Measurements from ENCODE around the gene SLC25A28.
"Not testable (repeated sequence)": the region's sequence is repeated elsewhere in the genome, so short reads cannot be mapped to it uniquely, and the experiment has no call there.

The SLC25A28 gene

GRCh38 chr10:99605351-99605750 is 14.9 kb downstream of the SLC25A28 start:
- H3K9me3 ChIP-seq (ENCODE audit: insufficient read depth, low read depth, low read length) = 0 out of 2 replicates have a peak, but pooled peaks cover 4% of the 10 kb centered on the region
- H3K4me3 ChIP-seq (ENCODE audit: low read length) = no peak overlapping the region
- H3K27me3 ChIP-seq (ENCODE audit: insufficient read depth, low read length) = no peaks in the 10 kb centered on the region
- H3K27ac ChIP-seq (ENCODE audit: low read depth, low read length) = no peak overlapping the region
- peaks cover 5% of the 10 kb centered on the region for H3K36me3 ChIP-seq (ENCODE audit: insufficient read depth, low read length)
- H3K9ac ChIP-seq (ENCODE audit: low read depth, low read length) = no peak overlapping the region
- no peaks in the 10 kb centered on the region for H3K4me1 ChIP-seq (ENCODE audit: insufficient read depth, low read length)
- 54% methylated on average over 2 of the region's 2 CpGs for WGBS

GRCh38 chr10:99604862-99605261 is 15.4 kb downstream of the SLC25A28 start:
- Histone ChIP-seq H3K4me1 (ENCODE audit: insufficient read depth, low read length) (peaks cover 3% of the 10 kb centered on the region; the same call in 1 of the 2 replicates), H3K9me3 (ENCODE audit: insufficient read depth, low read depth, low read length) (0 out of 2 replicates have a peak, but pooled peaks cover 4% of the 10 kb centered on the region), H3K27me3 (ENCODE audit: insufficient read depth, low read length) (no peaks in the 10 kb centered on the region), H3K27ac (ENCODE audit: low read depth, low read length) (no peak overlapping the region), H3K9ac (ENCODE audit: low read depth, low read length) (no peak overlapping the region), H3K4me3 (ENCODE audit: low read length) (no peak overlapping the region), H3K36me3 (ENCODE audit: insufficient read depth, low read length) (no peaks in the 10 kb centered on the region)
- 100% methylated on average over 1 of the region's 1 CpG for WGBS

GRCh38 chr10:99598781-99599509 is 21.3 kb downstream of the SLC25A28 start:
- Histone ChIP-seq H3K9ac (ENCODE audit: low read depth, low read length) (no peak overlapping the region), H3K27ac (ENCODE audit: low read depth, low read length) (no peak overlapping the region), H3K36me3 (ENCODE audit: insufficient read depth, low read length) (no peaks in the 10 kb centered on the region), H3K4me3 (ENCODE audit: low read length) (no peak overlapping the region), H3K27me3 (ENCODE audit: insufficient read depth, low read length) (peaks cover 6% of the 10 kb centered on the region; the same call in 1 of the 2 replicates), H3K4me1 (ENCODE audit: insufficient read depth, low read length) (peaks cover 15% of the 10 kb centered on the region; the same call in 1 of the 2 replicates), H3K9me3 (ENCODE audit: insufficient read depth, low read depth, low read length) (no peaks in the 10 kb centered on the region)
- 69% methylated on average over 8 of the region's 8 CpGs for WGBS

DNA sequence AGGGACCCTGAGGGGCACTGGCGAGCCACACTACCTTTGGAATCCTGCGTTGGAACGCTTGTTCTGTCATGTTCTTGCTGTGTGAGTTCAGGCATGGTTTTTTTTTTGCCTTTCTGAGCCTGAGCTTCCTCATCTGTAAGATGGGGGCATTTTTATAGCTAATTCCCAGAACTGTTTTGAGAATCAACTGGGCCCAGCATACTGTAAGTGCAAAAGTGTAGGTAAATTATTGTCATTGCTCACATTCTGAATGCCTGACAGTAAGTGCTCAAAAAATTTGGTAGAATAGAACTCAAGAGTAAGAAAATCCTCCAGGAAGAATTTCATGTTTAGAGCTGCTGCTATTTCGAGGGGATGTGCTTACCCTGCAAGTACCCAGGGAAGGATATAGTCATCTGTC is 22.2 kb downstream of the SLC25A28 start:
- H3K27ac ChIP-seq (ENCODE audit: low read depth, low read length) = no peak overlapping the region

GRCh38 chr10:99596708-99597107 is 23.5 kb downstream of the SLC25A28 start:
- H3K4me3 ChIP-seq (ENCODE audit: low read length); H3K27me3 ChIP-seq (ENCODE audit: insufficient read depth, low read length); H3K9ac ChIP-seq (ENCODE audit: low read depth, low read length); H3K9me3 ChIP-seq (ENCODE audit: insufficient read depth, low read depth, low read length); H3K27ac ChIP-seq (ENCODE audit: low read depth, low read length); H3K36me3 ChIP-seq (ENCODE audit: insufficient read depth, low read length): not testable (repeated sequence)
- H3K4me1 ChIP-seq (ENCODE audit: insufficient read depth, low read length) = peaks cover 18% of the 10 kb centered on the region; the same call in 1 of the 2 replicates
- WGBS = 91% methylated on average over 4 of the region's 4 CpGs

More for the DNA sequence above, 22.2 kb downstream of the SLC25A28 start:
- Histone ChIP-seq H3K36me3 (ENCODE audit: insufficient read depth, low read length) (no peaks in the 10 kb centered on the region), H3K27me3 (ENCODE audit: insufficient read depth, low read length) (peaks cover 6% of the 10 kb centered on the region; the same call in 1 of the 2 replicates), H3K9ac (ENCODE audit: low read depth, low read length) (no peak overlapping the region), H3K4me1 (ENCODE audit: insufficient read depth, low read length) (peaks cover 18% of the 10 kb centered on the region; the same call in 1 of the 2 replicates), H3K4me3 (ENCODE audit: low read length) (no peak overlapping the region), H3K9me3 (ENCODE audit: insufficient read depth, low read depth, low read length) (no peaks in the 10 kb centered on the region)
- WGBS = 56% methylated on average over 4 of the region's 4 CpGs

DNA sequence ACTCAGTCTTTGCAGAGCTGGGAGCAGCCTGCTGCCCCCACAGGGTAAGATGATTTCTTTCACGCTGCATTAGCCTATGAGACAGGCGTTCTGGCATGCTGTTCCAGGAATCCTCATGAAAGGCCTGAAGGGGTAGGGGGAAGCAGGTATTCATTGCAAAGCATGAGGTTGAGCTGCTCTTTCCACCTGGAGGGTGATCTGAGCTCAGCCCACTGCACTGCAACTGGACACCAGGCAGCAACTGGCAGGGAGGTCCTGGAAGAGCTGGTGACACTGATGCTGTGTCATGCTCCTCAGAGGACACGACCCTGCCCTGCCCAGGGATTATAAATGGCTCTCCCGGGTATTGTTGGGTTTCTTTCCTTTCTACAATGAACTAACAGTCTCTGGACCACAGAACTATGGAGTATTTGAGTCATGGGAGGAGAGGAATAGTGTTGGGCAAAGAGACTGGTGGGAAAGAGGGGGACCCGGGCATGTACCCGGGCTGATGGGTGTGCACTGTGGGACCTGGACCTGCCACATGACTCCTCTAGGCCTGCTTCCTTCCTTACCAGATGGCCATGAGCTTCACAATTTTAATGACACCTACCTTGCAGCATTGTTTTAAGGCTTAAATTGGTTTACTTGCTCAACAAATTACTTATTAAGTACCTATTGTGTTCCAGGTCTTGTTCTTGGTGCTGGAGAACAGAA is 24.3 kb downstream of the SLC25A28 start:
- WGBS = 74% methylated on average over 6 of the region's 6 CpGs

GRCh38 chr10:99595236-99595635 is 25.0 kb downstream of the SLC25A28 start:
- Histone ChIP-seq H3K36me3 (ENCODE audit: insufficient read depth, low read length) (no peaks in the 10 kb centered on the region), H3K4me1 (ENCODE audit: insufficient read depth, low read length) (peaks cover 18% of the 10 kb centered on the region; the same call in 1 of the 2 replicates), H3K9ac (ENCODE audit: low read depth, low read length) (no peak overlapping the region), H3K27me3 (ENCODE audit: insufficient read depth, low read length) (peaks cover 6% of the 10 kb centered on the region; the same call in 1 of the 2 replicates), H3K9me3 (ENCODE audit: insufficient read depth, low read depth, low read length) (no peaks in the 10 kb centered on the region), H3K27ac (ENCODE audit: low read depth, low read length) (no peak overlapping the region), H3K4me3 (ENCODE audit: low read length) (no peak overlapping the region)
- WGBS = 89% methylated on average over 2 of the region's 3 CpGs

More for the DNA sequence above, 24.3 kb downstream of the SLC25A28 start:
- Histone ChIP-seq H3K9me3 (ENCODE audit: insufficient read depth, low read depth, low read length) (no peaks in the 10 kb centered on the region), H3K4me3 (ENCODE audit: low read length) (no peak overlapping the region), H3K9ac (ENCODE audit: low read depth, low read length) (no peak overlapping the region), H3K27ac (ENCODE audit: low read depth, low read length) (no peak overlapping the region), H3K27me3 (ENCODE audit: insufficient read depth, low read length) (peaks cover 6% of the 10 kb centered on the region; the same call in 1 of the 2 replicates), H3K36me3 (ENCODE audit: insufficient read depth, low read length) (no peaks in the 10 kb centered on the region), H3K4me1 (ENCODE audit: insufficient read depth, low read length) (peaks cover 18% of the 10 kb centered on the region; the same call in 1 of the 2 replicates)

DNA sequence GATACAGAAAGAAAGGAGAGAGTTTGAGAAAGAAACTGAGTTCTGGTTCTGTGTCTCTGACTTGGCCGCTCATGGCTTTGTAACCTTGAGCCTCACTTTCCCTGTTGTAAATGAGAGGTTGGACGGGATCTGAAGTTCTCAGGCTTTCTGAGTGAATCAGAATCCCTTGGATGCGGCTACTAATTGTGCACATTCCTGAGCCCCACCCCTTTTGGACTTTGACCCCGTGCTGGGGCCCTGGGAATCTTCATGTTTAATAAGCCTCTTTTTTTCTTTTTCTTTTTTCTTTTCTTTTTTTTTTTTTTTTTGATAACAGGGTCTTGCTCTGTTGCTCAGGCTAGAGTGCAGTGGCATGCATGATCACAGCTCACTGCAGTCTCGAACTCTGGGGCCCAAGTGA is 26.9 kb downstream of the SLC25A28 start:
- WGBS = 86% methylated on average over 5 of the region's 5 CpGs
- Histone ChIP-seq H3K4me1 (ENCODE audit: insufficient read depth, low read length) (peaks cover 14% of the 10 kb centered on the region; the same call in 1 of the 2 replicates), H3K4me3 (ENCODE audit: low read length) (no peak overlapping the region)

DNA sequence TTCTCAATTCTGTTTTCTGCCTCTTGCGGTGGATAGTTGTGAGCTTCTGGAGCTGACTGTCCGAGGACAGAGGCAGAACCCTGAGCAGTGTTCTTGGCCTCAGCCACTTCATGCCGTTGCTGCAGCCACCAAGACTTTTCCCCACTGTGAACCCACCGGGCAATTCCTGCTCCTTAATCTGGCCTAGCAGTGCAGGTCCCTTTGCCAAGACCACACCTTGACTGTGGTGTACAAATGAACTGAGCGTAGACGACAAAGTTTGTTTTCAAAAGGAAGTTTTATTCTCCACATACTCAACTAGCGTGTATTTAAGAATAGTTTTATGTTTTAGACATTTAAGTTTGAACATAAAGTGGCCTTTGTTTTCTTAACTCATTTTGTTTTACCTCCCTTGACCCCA is 29.4 kb downstream of the SLC25A28 start:
- H3K9me3 ChIP-seq (ENCODE audit: insufficient read depth, low read depth, low read length) = no peaks in the 10 kb centered on the region
- H3K9ac ChIP-seq (ENCODE audit: low read depth, low read length) = no peak overlapping the region
- H3K27me3 ChIP-seq (ENCODE audit: insufficient read depth, low read length) = no peaks in the 10 kb centered on the region
- WGBS = 91% methylated on average over 6 of the region's 7 CpGs
- H3K4me1 ChIP-seq (ENCODE audit: insufficient read depth, low read length) = peaks cover 10% of the 10 kb centered on the region; the same call in 1 of the 2 replicates
- no peak overlapping the region for H3K27ac ChIP-seq (ENCODE audit: low read depth, low read length)
- no peaks in the 10 kb centered on the region for H3K36me3 ChIP-seq (ENCODE audit: insufficient read depth, low read length)
- H3K4me3 ChIP-seq (ENCODE audit: low read length) = no peak overlapping the region

More for the DNA sequence above, 26.9 kb downstream of the SLC25A28 start:
- Histone ChIP-seq H3K27me3 (ENCODE audit: insufficient read depth, low read length) (peaks cover under 1% of the 10 kb centered on the region; the same call in 1 of the 2 replicates), H3K9ac (ENCODE audit: low read depth, low read length) (no peak overlapping the region), H3K36me3 (ENCODE audit: insufficient read depth, low read length) (no peaks in the 10 kb centered on the region), H3K27ac (ENCODE audit: low read depth, low read length) (no peak overlapping the region), H3K9me3 (ENCODE audit: insufficient read depth, low read depth, low read length) (no peaks in the 10 kb centered on the region)

GRCh38 chr10:99583687-99584086 is 36.6 kb downstream of the SLC25A28 start:
- peaks cover 10% of the 10 kb centered on the region; the same call in 1 of the 2 replicates for H3K4me1 ChIP-seq (ENCODE audit: insufficient read depth, low read length)
- H3K36me3 ChIP-seq (ENCODE audit: insufficient read depth, low read length) = no peaks in the 10 kb centered on the region
- H3K27ac ChIP-seq (ENCODE audit: low read depth, low read length) = no peak overlapping the region
- no peak overlapping the region for H3K4me3 ChIP-seq (ENCODE audit: low read length)
- no peaks in the 10 kb centered on the region for H3K9me3 ChIP-seq (ENCODE audit: insufficient read depth, low read depth, low read length)
- H3K27me3 ChIP-seq (ENCODE audit: insufficient read depth, low read length) = no peaks in the 10 kb centered on the region
- 75% methylated on average over 8 of the region's 8 CpGs for WGBS
- no peak overlapping the region for H3K9ac ChIP-seq (ENCODE audit: low read depth, low read length)

DNA sequence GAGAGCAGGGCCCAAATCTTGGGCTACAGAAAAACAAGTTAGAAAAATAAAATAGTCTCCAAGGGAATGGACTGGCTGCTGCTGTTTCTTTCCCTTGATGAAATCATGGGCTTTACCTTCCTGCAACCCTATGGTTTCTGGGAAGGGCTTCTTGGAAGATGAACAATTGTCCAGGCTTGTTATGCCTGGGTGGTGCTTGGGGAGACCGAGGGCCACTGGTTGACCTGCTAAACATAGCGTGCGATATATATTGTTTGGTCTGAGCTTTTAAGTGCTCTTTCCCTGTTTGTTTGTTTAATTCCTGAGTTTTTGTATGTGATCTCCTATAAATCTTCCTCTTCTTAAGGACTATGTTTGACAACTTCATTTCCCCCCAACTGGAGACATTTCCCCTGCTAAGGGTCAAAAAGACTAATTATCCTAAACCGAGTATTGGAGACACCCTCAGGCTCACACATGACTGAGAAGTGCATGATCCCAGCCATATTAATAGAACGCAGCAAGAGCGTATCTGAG is 37.9 kb downstream of the SLC25A28 start:
- Histone ChIP-seq H3K9ac (ENCODE audit: low read depth, low read length) (no peak overlapping the region), H3K4me3 (ENCODE audit: low read length) (no peak overlapping the region), H3K27me3 (ENCODE audit: insufficient read depth, low read length) (no peaks in the 10 kb centered on the region), H3K36me3 (ENCODE audit: insufficient read depth, low read length) (no peaks in the 10 kb centered on the region), H3K4me1 (ENCODE audit: insufficient read depth, low read length) (peaks cover 10% of the 10 kb centered on the region; the same call in 1 of the 2 replicates), H3K27ac (ENCODE audit: low read depth, low read length) (no peak overlapping the region), H3K9me3 (ENCODE audit: insufficient read depth, low read depth, low read length) (no peaks in the 10 kb centered on the region)
- WGBS = 95% methylated on average over 6 of the region's 6 CpGs

Measured in HUES64 (cell line).